Thoracic aorta (tissue), 2 donors: ENCODE results near the gene GPR33. TPM values are rescaled to one million over a fixed set of nuclear protein-coding genes. Genes with fewer than 3 reads are reported as not detected.

Experiments used
- ATAC-seq: fragments of 150-250 bp; one replicate; pipeline ENCODE4 v1.8.0; 2017; ENCODE audit warnings: low read depth; ENCODE audit not compliant: insufficient number of reproducible peaks, low FRiP score
- DNase-seq: peaks from one replicate; pipeline ENCODE4 v3.0.0-alpha.2; 2020; ENCODE audit warnings: low spot score
- H3K27ac ChIP-seq, 2 donors: fragments of 200-600 bp; sonication (generic); 1 replicate in 1 of 2; 2 replicates in 1 of 2; pipeline ENCODE4 v1.5.1; 2016; ENCODE audit warnings: mild to moderate bottlenecking in 2 of 2, moderate library complexity in 2 of 2
- H3K27me3 ChIP-seq: fragments of 200-600 bp; sonication (generic); replicated peaks from 2 replicates; pipeline ENCODE4 v1.6.0; 2016; ENCODE audit warnings: mild to moderate bottlenecking; ENCODE audit not compliant: insufficient read depth
- H3K36me3 ChIP-seq: fragments of 200-600 bp; sonication (generic); one replicate; pipeline ENCODE4 v1.5.1; 2016
- H3K4me1 ChIP-seq, 2 donors: fragments of 200-600 bp; sonication (generic); 1 replicate in 1 of 2; 2 replicates in 1 of 2; pipeline versions ENCODE4 v1.5.1 to v1.6.0; 2016; ENCODE audit warnings: low read depth in 2 of 2, mild to moderate bottlenecking in 1 of 2; ENCODE audit not compliant: control insufficient read depth in 1 of 2
- H3K4me3 ChIP-seq: fragments of 200-600 bp; sonication (generic); 2 replicates; pipeline ENCODE4 v1.5.1; 2016; ENCODE audit warnings: mild to moderate bottlenecking
- H3K9me3 ChIP-seq: fragments of 200-600 bp; sonication (generic); 2 replicates; pipeline ENCODE4 v1.5.1; 2016
- total RNA-seq, 2 donors: library from RNA; depleted of rRNA; stranded (reverse); fragments of >200 nt; gene quantifications; one replicate each; pipeline versions ENCODE4 v1.1.0 to v1.2.3, GENCODE V29; 2016
- TF ChIP-seq, protein P1 (sequence below): fragments of 200-600 bp; sonication (generic); IDR thresholded peaks from one replicate; pipeline ENCODE4 v1.5.1; 2019; ENCODE audit warnings: antibody characterized with exemption

GPR33 gene
- total RNA-seq, 2 donors from 2014 or later = not detected

DNA sequence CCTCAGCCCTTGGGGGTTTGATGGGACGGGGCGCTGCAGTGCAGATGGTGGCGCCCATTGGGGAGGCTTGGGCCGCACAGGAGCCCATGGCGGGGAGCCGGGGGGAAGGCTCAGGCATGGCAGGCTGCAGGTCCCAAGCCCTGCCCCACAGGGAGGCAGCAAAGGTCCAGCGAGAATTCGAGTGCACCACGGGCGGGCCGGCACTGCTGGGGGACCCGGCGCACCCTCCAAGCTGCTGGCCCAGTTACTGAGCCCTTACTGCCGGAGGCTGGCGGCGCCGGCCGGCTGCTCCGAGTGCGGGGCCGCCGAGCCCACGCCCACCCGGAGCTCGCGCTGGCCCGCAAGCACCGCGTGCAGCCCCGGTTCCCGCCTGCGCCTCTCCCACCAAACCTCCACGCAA lies 39.2 kb upstream of the GPR33 start:
- ATAC-seq = no peak
- TF ChIP-seq, protein P1, sequence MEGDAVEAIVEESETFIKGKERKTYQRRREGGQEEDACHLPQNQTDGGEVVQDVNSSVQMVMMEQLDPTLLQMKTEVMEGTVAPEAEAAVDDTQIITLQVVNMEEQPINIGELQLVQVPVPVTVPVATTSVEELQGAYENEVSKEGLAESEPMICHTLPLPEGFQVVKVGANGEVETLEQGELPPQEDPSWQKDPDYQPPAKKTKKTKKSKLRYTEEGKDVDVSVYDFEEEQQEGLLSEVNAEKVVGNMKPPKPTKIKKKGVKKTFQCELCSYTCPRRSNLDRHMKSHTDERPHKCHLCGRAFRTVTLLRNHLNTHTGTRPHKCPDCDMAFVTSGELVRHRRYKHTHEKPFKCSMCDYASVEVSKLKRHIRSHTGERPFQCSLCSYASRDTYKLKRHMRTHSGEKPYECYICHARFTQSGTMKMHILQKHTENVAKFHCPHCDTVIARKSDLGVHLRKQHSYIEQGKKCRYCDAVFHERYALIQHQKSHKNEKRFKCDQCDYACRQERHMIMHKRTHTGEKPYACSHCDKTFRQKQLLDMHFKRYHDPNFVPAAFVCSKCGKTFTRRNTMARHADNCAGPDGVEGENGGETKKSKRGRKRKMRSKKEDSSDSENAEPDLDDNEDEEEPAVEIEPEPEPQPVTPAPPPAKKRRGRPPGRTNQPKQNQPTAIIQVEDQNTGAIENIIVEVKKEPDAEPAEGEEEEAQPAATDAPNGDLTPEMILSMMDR = no peak

DNA sequence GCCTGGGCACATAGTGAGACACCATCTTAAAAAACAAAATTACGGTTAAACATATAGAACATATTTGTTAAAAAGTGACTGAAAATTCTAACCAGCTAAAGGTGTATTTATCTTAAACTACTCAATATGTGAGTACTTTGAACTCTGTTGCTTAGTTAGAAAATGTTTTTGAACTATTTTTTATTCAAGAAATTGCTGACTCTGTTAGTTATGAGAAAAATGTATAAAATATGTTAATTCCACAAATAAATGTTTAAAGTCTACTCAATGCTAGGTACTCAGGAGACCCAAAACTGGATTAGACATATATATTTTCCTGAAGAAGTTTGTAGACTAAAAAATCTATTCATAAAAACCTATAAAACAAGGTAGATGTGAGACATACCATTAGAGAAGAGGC lies 23.0 kb upstream of the GPR33 start:
- H3K4me1 ChIP-seq = peaks cover 0 to 2% of the 10 kb centered on the region in 2 donors
- no peak overlapping the region for H3K27ac ChIP-seq
- no peaks in the 10 kb centered on the region for H3K9me3 ChIP-seq
- H3K4me3 ChIP-seq = no peak overlapping the region
- ATAC-seq = no peak
- no peaks in the 10 kb centered on the region for H3K27me3 ChIP-seq
- H3K36me3 ChIP-seq = no peaks in the 10 kb centered on the region
- DNase-seq = no peak
- TF ChIP-seq, protein P1 = no peak

More for the DNA sequence above, 39.2 kb upstream of the GPR33 start:
- Histone ChIP-seq H3K36me3 (no peaks in the 10 kb centered on the region), H3K27me3 (no peaks in the 10 kb centered on the region), H3K4me1 (no peaks in the 10 kb centered on the region), H3K27ac (no peak overlapping the region), H3K9me3 (no peaks in the 10 kb centered on the region), H3K4me3 (no peak overlapping the region)
- no peak for DNase-seq

DNA sequence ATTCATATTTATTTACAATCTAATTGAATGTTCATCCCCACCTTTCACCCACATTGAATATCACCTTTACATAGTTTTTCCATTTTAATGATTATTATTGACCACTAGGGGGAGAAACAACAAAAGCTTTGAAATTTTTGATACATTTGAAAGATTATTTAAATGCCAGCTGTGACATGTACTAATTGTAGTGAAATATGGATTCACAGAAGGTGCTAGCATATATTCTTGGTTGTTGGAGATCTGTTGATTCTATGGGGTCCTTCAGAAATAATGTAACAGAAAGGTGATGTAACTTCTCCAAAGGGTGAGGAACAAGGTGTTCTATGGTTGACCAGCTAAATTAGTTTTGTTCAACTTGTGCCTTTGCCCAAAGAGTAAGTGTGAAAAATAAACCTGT lies 22.4 kb upstream of the GPR33 start:
- H3K4me1 ChIP-seq = peaks cover 0 to 8% of the 10 kb centered on the region in 2 donors
- TF ChIP-seq, protein P1 = peak; percentile 61
- no peak overlapping the region for H3K4me3 ChIP-seq
- H3K9me3 ChIP-seq = no peaks in the 10 kb centered on the region
- no peak for ATAC-seq
- no peak overlapping the region for H3K27ac ChIP-seq
- H3K27me3 ChIP-seq = no peaks in the 10 kb centered on the region
- H3K36me3 ChIP-seq = no peaks in the 10 kb centered on the region
- no peak for DNase-seq

DNA sequence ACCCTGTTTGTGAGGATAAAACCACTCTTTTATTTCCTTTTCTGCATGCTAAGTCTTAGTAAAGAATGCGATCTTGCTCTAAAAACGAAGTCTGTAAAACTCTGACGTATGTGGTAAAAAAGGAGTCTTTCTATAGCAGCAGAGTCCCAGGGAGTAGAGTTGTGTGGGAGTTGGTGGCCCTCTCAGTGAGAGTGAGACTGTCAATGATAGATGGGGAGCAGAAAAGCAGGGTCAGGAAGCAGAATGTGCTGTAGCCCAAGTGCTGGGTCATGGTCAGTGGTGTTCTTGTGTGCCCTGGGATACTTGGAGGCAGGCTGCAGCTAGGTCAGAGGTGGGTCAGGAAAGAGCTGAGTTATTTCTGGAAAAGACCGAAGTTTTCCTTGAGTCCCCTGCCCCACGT lies 20.3 kb upstream of the GPR33 start:
- TF ChIP-seq, protein P1 = no peak
- Histone ChIP-seq H3K4me3 (no peak overlapping the region), H3K36me3 (no peaks in the 10 kb centered on the region), H3K9me3 (no peaks in the 10 kb centered on the region), H3K4me1 (peaks cover 13 to 29% of the 10 kb centered on the region in 2 donors), H3K27me3 (no peaks in the 10 kb centered on the region), H3K27ac (no peak overlapping the region)
- ATAC-seq (no peak), DNase-seq (no peak)

DNA sequence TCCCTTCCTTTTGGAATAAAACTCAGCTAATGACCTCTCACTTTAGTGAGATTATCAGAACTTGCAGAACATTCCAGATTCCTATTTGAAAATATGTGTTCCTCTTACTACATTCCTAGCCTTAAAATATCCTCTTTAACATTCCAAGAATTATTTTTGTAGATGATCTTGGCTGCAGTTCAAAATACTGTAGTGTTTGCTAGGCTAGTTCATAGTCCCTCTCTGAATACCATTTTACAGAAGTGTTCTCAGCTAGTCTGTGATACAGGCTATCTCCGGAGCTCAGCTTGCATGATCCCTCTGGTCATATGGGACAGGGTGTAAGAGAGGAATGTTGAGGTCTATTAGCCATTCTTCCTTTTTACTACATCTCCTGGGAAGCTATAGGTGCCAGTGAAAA lies 17.6 kb upstream of the GPR33 start:
- H3K36me3 ChIP-seq = no peaks in the 10 kb centered on the region
- TF ChIP-seq, protein P1 = no peak
- H3K27ac ChIP-seq = peak overlapping the region; percentile 29 to 36
- no peaks in the 10 kb centered on the region for H3K27me3 ChIP-seq
- DNase-seq (no peak), ATAC-seq (no peak)
- H3K4me3 ChIP-seq = peak overlapping the region; percentile 19
- no peaks in the 10 kb centered on the region for H3K9me3 ChIP-seq
- H3K4me1 ChIP-seq = peaks cover 14 to 29% of the 10 kb centered on the region in 2 donors
